Esophagus (tissue), 2 donors: ENCODE measurements around the gene HS1BP3. TPM values are rescaled to one million over a fixed set of nuclear protein-coding genes. Genes with fewer than 3 reads are reported as not detected.
A peak's percentile ranks its signal among the peaks of the same experiment; 100 is the strongest.

ENCODE experiments used
- H3K27ac ChIP-seq, 2 donors: one replicate each; pipeline ENCODE4 v1.5.1; 2013; ENCODE audit warnings: low read depth in 2 of 2, mild to moderate bottlenecking in 2 of 2, inconsistent platforms in 1 of 2, low read length in 1 of 2, moderate library complexity in 1 of 2
- H3K27me3 ChIP-seq, 2 donors: one replicate each; pipeline ENCODE4 v1.6.1; 2013; ENCODE audit warnings: low read length in 2 of 2, control low read depth in 1 of 2, mild to moderate bottlenecking in 1 of 2; ENCODE audit not compliant: insufficient read depth in 2 of 2, control insufficient read depth in 1 of 2
- H3K36me3 ChIP-seq, 2 donors: one replicate each; pipeline ENCODE4 v1.6.1; 2013; ENCODE audit warnings: low read length in 1 of 2; ENCODE audit not compliant: control insufficient read depth in 2 of 2, insufficient read depth in 2 of 2
- H3K4me1 ChIP-seq, 2 donors: one replicate each; pipeline ENCODE4 v1.6.1; 2013; ENCODE audit warnings: low read length in 1 of 2; ENCODE audit not compliant: control insufficient read depth in 2 of 2, insufficient read depth in 2 of 2
- H3K4me3 ChIP-seq, 2 donors: one replicate each; pipeline ENCODE4 v1.5.1; 2013; ENCODE audit warnings: low read length in 2 of 2, mild to moderate bottlenecking in 2 of 2, low read depth in 1 of 2, moderate library complexity in 1 of 2
- H3K9me3 ChIP-seq, 2 donors: one replicate each; pipeline ENCODE4 v1.6.1; 2013; ENCODE audit warnings: mild to moderate bottlenecking in 2 of 2, low read depth in 1 of 2, low read length in 1 of 2, moderate library complexity in 1 of 2; ENCODE audit not compliant: control insufficient read depth in 2 of 2, insufficient read depth in 1 of 2
- WGBS, 2 donors: extraction: QIAGEN DNeasy Blood & Tissue Kit; methylation state at CpG; one replicate each; pipeline ENCODE4 v1.1.7; 2013; 5-methylcytosine and 5-hydroxymethylcytosine counted together
- polyA plus RNA-seq, 2 donors: library from polyadenylated mRNA; stranded (reverse); fragments of 200-250 nt; gene quantifications; one replicate each; pipeline ENCODE4 v1.2.3, GENCODE V29; 2013
- donor health status: healthy with polysubstance abuse.
- donor health status: Bipolar disorder and iron deficiency.

Gene HS1BP3
- polyA plus RNA-seq, 2 donors = 12.2 to 13.4 TPM

DNA sequence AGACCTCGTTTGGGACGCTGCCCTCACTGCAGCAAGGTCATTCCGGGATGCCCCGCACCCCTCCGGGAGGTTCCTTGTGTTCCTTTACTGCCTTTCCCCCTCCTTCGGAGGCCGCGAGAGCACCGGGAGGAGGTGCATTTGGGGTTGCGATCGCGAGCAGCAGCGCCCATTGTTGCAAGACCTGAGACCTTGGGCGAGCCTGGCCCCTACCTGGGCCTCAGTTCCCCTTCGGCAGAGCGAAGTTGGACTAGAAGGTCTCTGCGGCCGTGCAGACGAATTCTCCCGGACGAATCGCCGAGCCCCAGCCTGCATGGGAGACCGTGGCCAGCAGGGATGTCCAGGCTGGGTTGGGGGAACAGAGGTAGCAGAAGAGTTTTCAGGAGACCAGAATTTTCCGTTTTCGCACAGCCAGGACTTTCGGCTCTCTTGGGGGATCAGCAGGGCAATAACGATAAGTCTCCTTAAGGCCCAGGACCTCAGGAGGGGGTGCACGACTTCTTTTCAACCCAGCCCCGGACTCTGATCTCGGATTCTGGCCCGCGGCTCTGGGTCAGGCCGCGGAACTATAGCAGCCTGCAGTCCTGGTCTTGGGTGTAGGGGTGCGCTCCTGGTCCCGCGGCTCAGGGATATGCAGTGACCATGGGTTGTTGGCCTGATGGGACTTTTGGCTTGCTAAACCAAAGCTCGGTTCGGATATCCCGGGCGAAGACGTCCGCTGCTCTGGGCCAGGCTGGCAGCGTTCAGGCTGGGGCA is 18.8 kb upstream of the HS1BP3 start:
- Histone ChIP-seq H3K4me3 (no peak overlapping the region), H3K4me1 (peaks cover 7 to 23% of the 10 kb centered on the region in 2 donors), H3K36me3 (no peaks in the 10 kb centered on the region), H3K27me3 (peaks cover 0 to 28% of the 10 kb centered on the region in 2 donors), H3K27ac (no peak overlapping the region), H3K9me3 (peaks cover 6 to 9% of the 10 kb centered on the region in 2 donors)
- 29 to 50% methylated on average over 45 of the region's 45 CpGs for WGBS, 2 donors

DNA sequence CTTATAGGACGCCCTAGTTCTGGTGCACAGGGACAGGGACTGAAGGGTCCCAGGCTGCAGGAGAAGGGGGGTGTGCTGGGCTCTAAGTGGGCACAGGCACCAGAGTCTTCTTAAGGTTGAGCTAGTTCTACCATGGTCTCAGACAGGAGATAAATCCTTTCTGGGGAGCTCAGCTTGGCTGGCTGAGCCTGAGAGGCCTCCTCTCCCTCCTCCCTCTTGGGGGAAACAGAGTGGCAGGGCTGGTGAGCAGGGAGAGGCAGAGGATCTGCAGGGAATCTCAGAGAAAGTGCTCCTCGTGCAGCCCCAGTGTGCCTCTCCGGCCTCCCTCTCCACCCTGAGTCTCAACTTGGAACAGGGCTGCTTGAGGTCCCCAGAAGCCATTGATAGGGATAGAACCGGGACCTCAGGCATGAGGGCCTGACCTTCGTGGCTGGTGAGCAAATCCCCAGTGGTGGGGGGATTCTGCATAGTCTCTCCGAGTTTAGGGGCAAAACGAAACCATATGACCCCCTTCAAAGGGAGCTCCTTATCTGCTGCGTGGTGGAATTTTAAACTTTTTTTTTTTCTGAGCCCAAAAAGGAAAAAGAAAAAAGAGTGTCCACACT is 18.1 kb upstream of the HS1BP3 start:
- Histone ChIP-seq H3K4me1 (peaks cover 7 to 23% of the 10 kb centered on the region in 2 donors), H3K27ac (no peak overlapping the region), H3K36me3 (no peaks in the 10 kb centered on the region), H3K27me3 (peaks cover 0 to 28% of the 10 kb centered on the region in 2 donors), H3K9me3 (peaks cover 6 to 9% of the 10 kb centered on the region in 2 donors), H3K4me3 (no peak overlapping the region)
- WGBS, 2 donors = 65 to 76% methylated on average over 8 of the region's 8 CpGs

DNA sequence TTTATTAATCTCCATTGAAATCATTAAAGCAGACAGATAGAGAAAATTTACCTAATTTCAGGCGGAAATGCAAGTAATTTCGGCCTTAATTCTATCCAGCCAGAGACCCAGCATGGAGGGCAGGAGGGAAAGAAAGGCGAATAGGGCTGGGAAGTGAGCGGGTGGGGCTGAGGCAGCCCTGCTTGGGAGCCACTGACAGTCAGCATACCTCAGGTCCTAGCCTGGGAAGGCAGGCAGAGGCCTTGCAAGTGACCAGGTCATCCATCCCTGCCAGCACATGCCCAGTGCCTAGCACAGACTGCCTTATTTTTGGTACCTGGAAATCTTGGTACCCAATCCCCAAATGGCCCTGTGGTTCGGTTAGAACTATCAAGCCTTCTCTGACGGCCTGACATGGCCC is 17.6 kb upstream of the HS1BP3 start:
- H3K4me1 ChIP-seq = peaks cover 7 to 25% of the 10 kb centered on the region in 2 donors
- no peak overlapping the region for H3K27ac ChIP-seq
- WGBS, 2 donors = 91 to 92% methylated on average over 6 of the region's 6 CpGs
- peaks cover 6 to 9% of the 10 kb centered on the region in 2 donors for H3K9me3 ChIP-seq
- H3K36me3 ChIP-seq = no peaks in the 10 kb centered on the region
- H3K27me3 ChIP-seq = peaks cover 0 to 28% of the 10 kb centered on the region in 2 donors
- peak overlapping the region in 1 of 2 donors; percentile 63 for H3K4me3 ChIP-seq

DNA sequence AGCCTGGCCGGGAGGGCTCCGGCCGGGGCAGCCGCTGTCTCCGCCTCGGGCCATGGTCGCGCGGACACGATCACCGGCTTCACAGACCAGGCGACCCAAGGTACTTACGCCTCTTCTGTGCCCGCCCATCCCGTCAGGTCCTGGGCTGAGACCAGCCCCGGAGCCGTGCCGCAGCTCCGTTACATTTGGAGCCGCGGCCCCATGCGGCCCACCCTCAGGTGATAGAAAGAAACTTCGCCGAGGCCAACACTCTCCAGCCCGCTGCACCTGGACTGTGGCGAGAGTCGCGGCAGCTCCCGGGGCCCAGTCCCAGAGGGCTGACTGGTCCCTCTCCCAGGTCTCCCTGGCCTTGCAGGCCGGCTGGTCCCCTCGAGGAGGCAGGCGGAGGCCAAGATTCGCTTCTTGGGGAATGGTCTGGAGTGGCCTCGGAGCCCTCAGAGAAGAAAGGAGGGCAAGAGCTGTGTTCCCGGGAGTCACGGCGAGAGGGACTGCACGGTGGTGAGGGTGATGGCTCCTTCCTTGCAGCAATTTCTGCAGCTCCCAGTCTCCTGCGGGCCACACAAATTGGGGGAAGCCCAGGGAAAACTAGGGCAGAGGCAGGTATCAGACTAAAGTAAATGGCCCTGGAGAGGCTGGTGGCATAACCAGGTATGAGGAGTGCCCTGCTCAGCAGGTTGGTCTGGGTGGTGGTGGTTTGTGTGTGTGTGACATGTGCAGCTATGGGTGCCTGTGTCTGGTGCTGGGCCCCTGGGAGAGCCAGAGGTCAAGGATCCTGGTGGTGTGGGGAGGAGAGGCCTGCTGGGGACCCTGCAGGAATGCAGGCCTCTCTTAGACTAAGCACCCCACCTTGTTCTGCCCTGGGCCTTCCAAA is 16.9 kb upstream of the HS1BP3 start:
- Histone ChIP-seq H3K4me3 (peak overlapping the region; percentile 52 to 63), H3K27me3 (peaks cover 0 to 28% of the 10 kb centered on the region in 2 donors), H3K4me1 (peaks cover 7 to 25% of the 10 kb centered on the region in 2 donors), H3K36me3 (no peaks in the 10 kb centered on the region), H3K9me3 (peaks cover 6 to 9% of the 10 kb centered on the region in 2 donors), H3K27ac (peak overlapping the region; percentile 17 to 34)
- WGBS, 2 donors = 31 to 39% methylated on average over 27 to 39 of the region's 39 CpGs

DNA sequence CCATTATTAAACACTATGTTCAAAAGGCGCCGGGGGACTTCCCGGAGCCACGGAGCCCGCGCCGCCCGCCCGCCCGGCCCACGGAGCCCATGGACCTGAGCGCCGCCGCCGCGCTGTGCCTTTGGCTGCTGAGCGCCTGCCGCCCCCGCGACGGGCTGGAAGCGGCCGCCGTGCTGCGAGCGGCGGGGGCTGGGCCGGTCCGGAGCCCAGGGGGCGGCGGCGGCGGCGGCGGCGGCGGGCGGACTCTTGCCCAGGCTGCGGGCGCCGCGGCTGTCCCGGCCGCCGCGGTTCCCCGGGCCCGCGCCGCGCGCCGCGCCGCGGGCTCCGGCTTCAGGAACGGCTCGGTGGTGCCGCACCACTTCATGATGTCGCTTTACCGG is 16.2 kb upstream of the HS1BP3 start:
- Histone ChIP-seq H3K9me3 (peaks cover 6 to 9% of the 10 kb centered on the region in 2 donors), H3K4me3 (peak overlapping the region; percentile 52 to 63), H3K4me1 (peaks cover 7 to 25% of the 10 kb centered on the region in 2 donors), H3K27me3 (peaks cover 0 to 26% of the 10 kb centered on the region in 2 donors), H3K36me3 (no peaks in the 10 kb centered on the region), H3K27ac (peak overlapping the region in 1 of 2 donors; percentile 34)
- 1% methylated on average over 29 to 62 of the region's 62 CpGs for WGBS, 2 donors

DNA sequence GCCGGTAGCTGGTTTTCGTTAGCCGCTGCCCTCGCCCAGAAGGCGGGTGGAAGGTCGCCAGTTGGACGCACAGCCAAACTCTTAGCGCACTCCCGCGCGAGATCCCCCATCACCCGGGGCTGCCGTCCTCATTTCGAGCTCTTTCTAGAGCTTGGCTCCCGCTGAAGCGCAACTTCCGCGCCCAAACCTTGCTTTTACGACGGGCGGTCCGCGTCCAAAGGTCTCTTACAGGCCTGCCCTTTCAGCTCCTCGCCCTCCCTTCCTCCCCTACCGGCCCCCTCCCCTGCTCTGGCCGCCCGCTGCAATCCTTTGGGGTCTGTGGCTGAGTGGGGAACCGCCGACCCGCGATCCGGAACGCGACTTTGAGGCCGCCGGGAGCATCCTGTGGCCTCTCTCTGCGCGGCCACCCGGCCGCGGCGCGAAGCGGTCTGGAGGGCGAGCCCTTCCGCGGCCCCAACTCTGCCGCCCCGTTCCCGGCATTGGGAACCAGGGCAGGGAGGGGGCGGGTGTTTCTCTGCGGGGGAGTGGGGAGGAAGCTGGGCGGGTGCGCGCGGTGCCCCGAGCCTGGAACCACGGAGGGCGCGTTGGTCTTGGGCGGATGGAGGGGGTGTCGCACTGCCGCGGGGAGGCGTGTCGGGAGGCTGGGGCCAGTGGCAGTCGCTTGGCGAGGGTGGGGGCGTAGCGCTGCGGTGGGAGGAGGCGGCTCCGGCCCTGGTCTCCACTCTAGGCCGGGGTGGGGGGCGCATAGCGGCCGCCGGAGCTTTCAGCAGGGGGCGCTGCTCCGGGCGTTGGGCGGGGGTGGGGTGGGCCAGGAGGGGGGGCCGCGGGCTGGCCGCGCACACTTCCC is 15.6 kb upstream of the HS1BP3 start, which contains the start of gene GDF7:
GDF7 (plus strand) TSS at position 841 of the 847 bp plus-strand sequence. CDS start 96 bp downstream, outside the sequence.
- Histone ChIP-seq H3K27me3 (peaks cover 0 to 24% of the 10 kb centered on the region in 2 donors), H3K36me3 (no peaks in the 10 kb centered on the region), H3K9me3 (peaks cover 6 to 9% of the 10 kb centered on the region in 2 donors), H3K27ac (peak within 1 kb of the TSS; percentile 17 to 36), H3K4me1 (peaks cover 7 to 27% of the 10 kb centered on the region in 2 donors), H3K4me3 (peak within 1 kb of the TSS; percentile 52 to 63)
- WGBS, 2 donors = 1 to 2% methylated on average over 64 to 85 of the region's 86 CpGs

DNA sequence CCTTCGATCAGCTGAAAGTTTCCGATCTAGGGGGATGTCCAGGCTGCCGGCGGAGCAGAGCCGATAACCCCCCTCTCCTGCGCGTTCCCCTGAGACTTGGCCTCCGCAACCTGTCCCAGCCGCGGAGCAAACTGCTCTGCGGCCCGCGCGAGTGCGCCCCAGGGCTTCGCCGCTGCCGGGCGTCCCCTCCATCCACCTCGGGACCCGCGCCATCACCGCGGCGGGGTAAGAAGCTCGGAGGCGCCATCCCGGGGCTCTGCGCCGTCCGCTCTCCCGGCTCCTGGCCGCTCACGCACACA is 15.1 kb upstream of the HS1BP3 start:
- H3K27ac ChIP-seq = peak overlapping the region in 1 of 2 donors; percentile 36
- peak overlapping the region; percentile 51 to 63 for H3K4me3 ChIP-seq
- no peaks in the 10 kb centered on the region for H3K36me3 ChIP-seq
- peaks cover 7 to 21% of the 10 kb centered on the region in 2 donors for H3K4me1 ChIP-seq
- peaks cover 0 to 18% of the 10 kb centered on the region in 2 donors for H3K27me3 ChIP-seq
- 1 to 2% methylated on average over 33 to 34 of the region's 34 CpGs for WGBS, 2 donors
- peaks cover 6% of the 10 kb centered on the region in 2 donors for H3K9me3 ChIP-seq

DNA sequence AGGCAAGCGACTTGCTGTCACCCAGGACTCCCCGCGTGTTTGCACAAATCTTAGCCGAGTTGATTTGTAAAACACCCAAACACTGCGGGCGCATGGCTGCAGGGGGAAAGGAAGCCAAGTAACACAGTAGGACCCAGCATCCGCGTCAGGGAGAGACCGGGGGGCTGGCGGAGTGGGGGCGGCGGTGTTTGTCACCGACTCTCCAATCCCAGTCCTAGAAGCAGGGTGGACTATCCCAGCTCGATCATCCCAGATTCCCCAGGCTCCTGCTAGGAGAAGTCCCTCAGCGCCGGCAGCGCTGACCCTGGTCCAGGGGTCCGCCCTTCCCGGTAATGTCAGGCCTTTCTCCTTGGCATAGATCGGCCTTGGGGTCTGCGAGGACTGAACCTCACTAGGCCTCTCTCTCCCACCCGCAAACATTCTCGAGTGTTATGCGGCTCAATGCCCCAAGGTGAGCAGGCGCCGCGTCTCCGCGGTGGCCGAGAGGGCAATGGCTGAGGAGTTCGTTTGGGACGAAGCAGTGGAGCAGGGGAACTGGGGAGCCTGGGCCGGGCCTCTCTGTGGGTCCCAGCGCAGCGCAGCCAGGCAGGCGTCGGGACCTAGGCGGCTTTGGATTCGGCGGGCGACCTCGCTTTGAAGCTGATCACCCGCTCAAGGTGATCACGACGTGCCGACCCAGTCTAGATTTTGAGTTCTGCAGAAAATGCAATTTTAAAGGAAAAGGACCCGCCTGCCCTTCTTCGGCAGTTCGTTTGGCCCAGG is 14.5 kb upstream of the HS1BP3 start:
- peaks cover 0 to 14% of the 10 kb centered on the region in 2 donors for H3K27me3 ChIP-seq
- H3K9me3 ChIP-seq = peaks cover 3 to 6% of the 10 kb centered on the region in 2 donors
- peak overlapping the region; percentile 51 to 63 for H3K4me3 ChIP-seq
- peaks cover 7 to 19% of the 10 kb centered on the region in 2 donors for H3K4me1 ChIP-seq
- WGBS, 2 donors = 8 to 9% methylated on average over 49 of the region's 49 CpGs
- no peaks in the 10 kb centered on the region for H3K36me3 ChIP-seq
- no peak overlapping the region for H3K27ac ChIP-seq
